T-helper 2 cell treated with Interferon-gamma antibody and Interleukin-4, amounts not matched to agents 100 ng/mL and 5 ng/mL, for 36 hours (primary cell): ENCODE measurements around the gene SLC40A1. TPM values are rescaled to one million over a fixed set of nuclear protein-coding genes. Genes with fewer than 3 reads are reported as not detected.

ENCODE experiments used
- intact Hi-C: fragments of 100-400 bp; cut with micrococcal nuclease; formaldehyde crosslinking; loops from one replicate; pipeline ENCODE4 v1.15.1; 2023
- total RNA-seq: library from RNA; stranded (reverse); gene quantifications from 2 replicates; pipeline ENCODE4 v1.2.3, GENCODE V29; 2022

The SLC40A1 gene
- total RNA-seq, 1 donor from 2014 or later = 6.3 TPM

DNA sequence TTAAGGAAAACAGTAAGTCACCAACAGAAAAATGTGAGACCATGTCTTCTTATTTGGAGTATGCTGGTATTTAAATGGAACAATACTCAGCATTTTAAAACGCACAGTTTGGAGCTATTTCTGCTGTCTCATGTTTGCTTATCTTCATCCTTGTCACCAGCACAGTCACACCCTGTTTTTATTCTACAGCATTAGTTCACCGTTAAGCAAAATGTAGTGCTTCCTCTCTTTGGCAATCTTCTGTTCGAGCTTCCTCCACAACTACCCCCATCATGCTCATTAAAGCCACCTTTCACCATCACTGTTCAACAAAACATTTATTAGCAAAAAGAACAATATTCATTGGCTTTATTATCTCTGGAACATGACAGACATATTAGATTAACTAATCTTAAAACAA, 64.0 kb downstream of the SLC40A1 start:
- intact Hi-C loops = no loop called here

GRCh38 chr2:189515264-189515663, 65.3 kb downstream of the SLC40A1 start:
- intact Hi-C loops = no loop called here

DNA sequence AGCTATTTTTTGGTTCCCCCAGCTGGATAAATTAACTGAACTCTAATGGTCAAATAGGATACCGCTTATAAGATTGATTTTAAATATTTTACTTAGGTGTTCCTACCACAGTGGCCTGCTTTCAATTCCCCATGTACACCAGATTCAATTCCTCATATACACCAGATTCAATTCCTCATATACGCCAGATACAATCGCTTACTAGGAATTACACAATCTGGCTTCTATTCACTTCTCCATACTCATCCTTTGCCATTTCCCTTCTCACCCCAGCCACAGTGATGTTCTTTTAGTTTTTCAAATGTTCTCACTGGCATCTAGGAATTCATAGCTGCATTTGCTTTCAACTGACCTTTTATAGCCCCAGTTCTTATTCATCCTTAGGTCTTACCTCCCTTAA, 66.5 kb downstream of the SLC40A1 start:
- intact Hi-C loops = no loop called here

DNA sequence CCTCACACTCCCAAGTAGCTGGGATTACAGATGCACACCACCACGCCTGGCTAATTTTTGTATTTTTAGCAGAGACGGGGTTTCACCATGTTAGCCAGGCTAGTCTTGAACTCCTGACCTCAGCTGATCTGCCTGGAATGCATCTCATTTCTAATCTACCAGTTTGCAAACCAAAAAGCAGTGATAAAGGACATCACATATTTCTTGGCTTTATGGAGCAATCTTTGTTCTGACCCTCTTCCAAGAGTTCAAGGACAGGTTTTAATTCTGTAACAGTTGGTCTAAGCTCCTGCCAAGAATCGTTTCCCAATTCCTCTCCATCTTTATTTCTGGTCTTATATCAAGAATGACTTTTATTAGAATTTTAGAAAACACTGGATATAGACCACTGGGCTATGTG, 67.7 kb downstream of the SLC40A1 start:
- intact Hi-C loops = no loop called here

DNA sequence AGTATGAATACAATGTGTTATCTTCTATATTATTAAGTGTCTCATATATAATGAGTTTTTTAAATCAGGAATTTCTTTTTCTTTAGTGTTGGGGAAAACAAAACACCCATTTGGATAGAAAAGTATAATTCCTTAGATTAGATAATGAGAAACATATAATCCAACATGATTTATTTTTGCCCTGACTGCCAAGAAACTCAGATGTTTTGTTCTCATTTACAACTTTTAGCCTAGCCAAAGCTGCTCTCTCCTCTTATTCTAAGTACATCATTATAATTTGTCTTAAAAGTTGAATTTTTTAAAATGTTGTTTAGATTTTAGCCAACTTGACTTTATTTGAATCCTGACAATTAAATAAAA, 68.6 kb downstream of the SLC40A1 start:
- intact Hi-C loops = no loop called here

GRCh38 chr2:189511210-189511959, 69.2 kb downstream of the SLC40A1 start:
- intact Hi-C loops = no loop called here

Other genes with a start within 250 kb of the SLC40A1 start
- 57.3 and 58.5 TPM in 2 replicates for gene WDR75, start 139.3 kb downstream of the SLC40A1 start, total RNA-seq
- 38.8 and 42.5 TPM in 2 replicates for gene ASNSD1, start 80.7 kb upstream of the SLC40A1 start, total RNA-seq
- 5.0 and 7.4 TPM in 2 replicates for gene ANKAR, start 93.9 kb upstream of the SLC40A1 start, total RNA-seq
- 6.6 TPM in 2 replicates for gene OSGEPL1, start 182.0 kb upstream of the SLC40A1 start, total RNA-seq
- 70.0 and 78.9 TPM in 2 replicates for gene ORMDL1, start 203.6 kb upstream of the SLC40A1 start, total RNA-seq
- gene PMS1, start 203.7 kb upstream of the SLC40A1 start, total RNA-seq = 31.8 and 39.0 TPM in 2 replicates